GM12874 (cell line): ENCODE data around the gene GLOD5.

Source experiments
- TF ChIP-seq, protein P1 (sequence below): IDR thresholded peaks from 2 replicates; pipeline ENCODE4 v1.5.1; 2011; ENCODE audit warnings: low read depth, mild to moderate bottlenecking, control low read depth, low read length, moderate library complexity; ENCODE audit not compliant: insufficient read depth

GLOD5 gene

GRCh38 chrX:48794340-48794910, 32.9 kb downstream of the GLOD5 start:
- TF ChIP-seq, protein P1, sequence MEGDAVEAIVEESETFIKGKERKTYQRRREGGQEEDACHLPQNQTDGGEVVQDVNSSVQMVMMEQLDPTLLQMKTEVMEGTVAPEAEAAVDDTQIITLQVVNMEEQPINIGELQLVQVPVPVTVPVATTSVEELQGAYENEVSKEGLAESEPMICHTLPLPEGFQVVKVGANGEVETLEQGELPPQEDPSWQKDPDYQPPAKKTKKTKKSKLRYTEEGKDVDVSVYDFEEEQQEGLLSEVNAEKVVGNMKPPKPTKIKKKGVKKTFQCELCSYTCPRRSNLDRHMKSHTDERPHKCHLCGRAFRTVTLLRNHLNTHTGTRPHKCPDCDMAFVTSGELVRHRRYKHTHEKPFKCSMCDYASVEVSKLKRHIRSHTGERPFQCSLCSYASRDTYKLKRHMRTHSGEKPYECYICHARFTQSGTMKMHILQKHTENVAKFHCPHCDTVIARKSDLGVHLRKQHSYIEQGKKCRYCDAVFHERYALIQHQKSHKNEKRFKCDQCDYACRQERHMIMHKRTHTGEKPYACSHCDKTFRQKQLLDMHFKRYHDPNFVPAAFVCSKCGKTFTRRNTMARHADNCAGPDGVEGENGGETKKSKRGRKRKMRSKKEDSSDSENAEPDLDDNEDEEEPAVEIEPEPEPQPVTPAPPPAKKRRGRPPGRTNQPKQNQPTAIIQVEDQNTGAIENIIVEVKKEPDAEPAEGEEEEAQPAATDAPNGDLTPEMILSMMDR = no peak

DNA sequence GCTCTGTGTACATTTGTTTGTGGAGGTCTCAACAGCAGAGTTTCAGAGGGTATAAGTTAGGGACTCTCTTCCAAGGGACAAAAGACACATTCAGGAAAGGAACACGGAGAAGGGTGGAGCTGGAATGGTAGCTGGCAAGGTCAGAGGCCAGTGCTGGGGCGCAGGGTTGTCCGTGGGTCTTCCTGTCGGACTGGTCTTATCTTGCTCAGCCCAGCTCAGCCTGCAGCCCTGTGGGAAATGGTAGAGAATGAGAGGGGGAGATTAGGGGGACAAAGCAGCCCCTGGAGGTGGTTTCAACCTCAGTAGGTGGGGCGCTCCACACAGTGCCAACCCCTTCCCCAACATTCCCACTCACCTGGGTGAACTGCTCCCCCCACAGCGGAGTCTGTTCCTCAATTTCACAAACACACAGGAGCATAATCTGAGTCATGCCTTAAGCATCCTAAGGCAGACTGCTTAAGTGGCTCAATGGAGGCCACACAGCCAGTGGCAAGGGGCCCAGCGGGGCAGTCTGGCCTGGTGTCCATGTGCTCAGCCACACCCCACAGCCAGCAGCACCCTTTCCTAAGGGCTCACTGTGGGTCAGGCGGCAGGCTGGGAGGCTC, 33.5 kb downstream of the GLOD5 start:
- TF ChIP-seq, protein P1 = no peak

GRCh38 chrX:48798318-48798717, 36.8 kb downstream of the GLOD5 start:
- TF ChIP-seq, protein P1 = no peak

- TF ChIP-seq, protein P1 = no peak
Measured at GRCh38 chrX:48800574-48801279, 39.2 kb downstream of the GLOD5 start.

- TF ChIP-seq, protein P1 = no peak
Measured at GRCh38 chrX:48801280-48802088, 39.9 kb downstream of the GLOD5 start, which contains the start of gene HDAC6. Gene HDAC6 (plus strand): TSS chrX:48802067. CDS start chrX:48802693, 626 bp downstream.

- TF ChIP-seq, protein P1 = no peak
Measured at GRCh38 chrX:48802089-48802904, 40.8 kb downstream of the GLOD5 start.
